ENCODE results near the gene PRKN.

GRCh38 chr6:162118706-162119105 is 608.9 kb downstream of the PRKN start:
- TF ChIP-seq POLR2A (IDR thresholded peaks at IDR 0.05; ENCODE audit: low read length) (no peak), GATA1 (IDR thresholded peaks at IDR 0.05; ENCODE audit: low read depth, low read length) (no peak)
